GM12878 (cell line): Measurements from ENCODE around the gene NPAS3. TPM values are rescaled to one million over a fixed set of nuclear protein-coding genes. Genes with fewer than 3 reads are reported as not detected.

ENCODE experiments used
- ATAC-seq: fragments of 200-7000 bp; cut with Tn5 transposase; 3 replicates; pipeline ENCODE4 v1.9.1; 2020; ENCODE audit warnings: mild to moderate bottlenecking, moderate library complexity
- BruUV-seq: library from RNA; stranded (reverse); fragments of 400-500 nt; replicated peaks from 2 replicates; lab custom pipeline; 2021; lab: Mats Ljungman, UMichigan
- CTCF ChIA-PET: fragments of 300-600 bp; sonication (Branson Sonifier 250); formaldehyde crosslinking; extraction: SDS; loops from one replicate; lab custom pipeline; 2021; ENCODE audit warnings: inconsistent platforms; lab: Yijun Ruan, JAX
- POLR2A ChIA-PET: fragments of 350-600 bp; formaldehyde crosslinking; extraction: SDS; loops from one replicate; lab custom pipeline; 2021; ENCODE audit warnings: inconsistent platforms; lab: Charles Lee
- RAD21 ChIA-PET: fragments of 300-600 bp; sonication (Branson Sonifier 250); formaldehyde crosslinking; loops from one replicate; lab custom pipeline; 2023; ENCODE audit warnings: antibody characterized with exemption; ENCODE audit not compliant: unreplicated experiment; lab: Charles Lee
- SMC1A ChIA-PET: fragments of 300-600 bp; sonication (Branson Sonifier 250); formaldehyde crosslinking; loops from one replicate; lab custom pipeline; 2023; ENCODE audit not compliant: unreplicated experiment, uncharacterized antibody; lab: Charles Lee
- DNase-seq: peaks from one replicate; pipeline ENCODE4 v3.0.0-alpha.2; 2011; ENCODE audit warnings: low read depth, low spot score
- FAIRE-seq: peaks from 3 replicates; lab custom pipeline; 2011; peaks lifted over from hg19 to GRCh38; lab: Jason Lieb, UNC
- H2AFZ ChIP-seq: 2 replicates; pipeline ENCODE4 v1.6.0; 2011; ENCODE audit warnings: low read depth, low read length, control low read depth; ENCODE audit not compliant: control insufficient read depth
- H3K27ac ChIP-seq: 2 replicates; pipeline ENCODE4 v1.5.1; 2011; ENCODE audit warnings: control low read depth; ENCODE audit not compliant: control insufficient read depth, insufficient read depth
- H3K27me3 ChIP-seq, 2 experiments: replicated peaks in 1 of 2; 2 replicates each; pipeline versions ENCODE4 v1.6.0 to v1.6.1; 2011; ENCODE audit warnings: low read length in 1 of 2; ENCODE audit not compliant: control insufficient read depth in 2 of 2, insufficient read depth in 2 of 2
- H3K36me3 ChIP-seq, 2 experiments: 2 replicates each; pipeline ENCODE4 v1.5.1; 2011; ENCODE audit warnings: low read length in 1 of 2; ENCODE audit not compliant: control insufficient read depth in 2 of 2, insufficient read depth in 2 of 2
- H3K4me1 ChIP-seq: 2 replicates; pipeline ENCODE4 v1.6.1; 2011; ENCODE audit warnings: mild to moderate bottlenecking, low read length, moderate library complexity, mixed read lengths; ENCODE audit not compliant: control insufficient read depth, insufficient read depth
- H3K4me2 ChIP-seq: 2 replicates; pipeline ENCODE4 v1.6.0; 2011; ENCODE audit warnings: control low read depth; ENCODE audit not compliant: control insufficient read depth, insufficient read depth
- H3K4me3 ChIP-seq: fragments of 200-600 bp; sonication (generic); 2 replicates; pipeline ENCODE4 v1.5.1; 2016
- H3K79me2 ChIP-seq: 2 replicates; pipeline ENCODE4 v1.6.0; 2011; ENCODE audit warnings: low read length; ENCODE audit not compliant: control insufficient read depth, insufficient read depth
- H3K9ac ChIP-seq: 2 replicates; pipeline ENCODE4 v1.8.0; 2011; ENCODE audit warnings: low read length, control low read depth, mixed read lengths; ENCODE audit not compliant: control insufficient read depth, insufficient read depth
- H3K9me3 ChIP-seq: replicated peaks from 3 replicates; pipeline ENCODE4 v1.5.1; 2011; ENCODE audit warnings: mild to moderate bottlenecking, low read length; ENCODE audit not compliant: control insufficient read depth, insufficient read depth
- H4K20me1 ChIP-seq: 2 replicates; pipeline ENCODE4 v1.6.0; 2011; ENCODE audit not compliant: control insufficient read depth, insufficient read depth
- NR2C1 ChIP-seq: fragments of 450-650 bp; IDR thresholded peaks from 2 replicates; pipeline ENCODE4 v1.6.1; 2017; ENCODE audit warnings: antibody characterized with exemption, mild to moderate bottlenecking, moderate library complexity
- RCOR1 ChIP-seq: conservative IDR thresholded peaks from 2 replicates; pipeline ENCODE4 v1.6.1; 2012; ENCODE audit warnings: low read depth, low read length, improper control_type of control experiment
- STAT1 ChIP-seq: fragments of 450-650 bp; conservative IDR thresholded peaks from 2 replicates; pipeline ENCODE4 v1.6.1; 2014; ENCODE audit warnings: antibody characterized with exemption, mild to moderate bottlenecking
- ZNF384 ChIP-seq: IDR thresholded peaks from 2 replicates; pipeline ENCODE4 v1.6.1; 2012; ENCODE audit warnings: low read depth, mild to moderate bottlenecking, low read length, improper control_type of control experiment, borderline replicate concordance
- WGBS: methylation state at CpG from one replicate; pipeline ENCODE4 v1.1.6; 2016; ENCODE audit warnings: low lambda C conversion rate; ENCODE audit not compliant: insufficient replicate concordance, insufficient coverage; ENCODE audit errors: missing lambda C conversion rate; 5-methylcytosine and 5-hydroxymethylcytosine counted together
- in situ Hi-C: fragments of 300-500 bp; cut with MboI; formaldehyde crosslinking; loops from 9 replicates; pipeline ENCODE4 v1.14.3; 2018; ENCODE audit warnings: mixed read lengths
- intact Hi-C: fragments of 100-400 bp; cut with micrococcal nuclease; formaldehyde crosslinking; loops from one replicate; pipeline ENCODE4 v1.14.2; 2022; ENCODE audit not compliant: unreplicated experiment
- polyA plus RNA-seq, 11 experiments: library from polyadenylated mRNA; depleted of rRNA in 4 of 11; unstranded in 6 of 11; stranded (reverse) in 5 of 11; fragments of >200 nt; fragmentation: Nextera tagmentation in 4 of 11; fragmentation: Illumina TruSeq in 1 of 11; extraction: Ambion mirVana in 4 of 11; extraction: Trizol in 1 of 11; gene quantifications; 1 replicate in 1 of 11; 2 replicates in 10 of 11; pipeline versions ENCODE4 v1.2.1 to v1.2.3, GENCODE V29; 2011 to 2016; ENCODE audit warnings: inconsistent platforms in 2 of 11, missing spikeins in 2 of 11, low read depth in 1 of 11
- total RNA-seq, 4 experiments: library from RNA; depleted of rRNA in 3 of 4; stranded (reverse); fragments of >200 nt in 3 of 4; fragmentation: Illumina TruSeq in 1 of 4; extraction: Trizol in 1 of 4; gene quantifications; 2 replicates each; pipeline versions ENCODE4 v1.2.1 to v1.2.3, GENCODE V29; 2013 to 2021
- TF ChIP-seq, protein P1 (sequence below): fragments of 450-650 bp; IDR thresholded peaks from 2 replicates; pipeline ENCODE4 v1.6.1; 2017; ENCODE audit warnings: borderline replicate concordance
- TF ChIP-seq, protein P2 (sequence below): IDR thresholded peaks from 2 replicates; pipeline ENCODE4 v1.6.1; 2012; ENCODE audit warnings: low read depth, low read length, improper control_type of control experiment
- TF ChIP-seq, protein P3 (sequence below): fragments of 450-650 bp; IDR thresholded peaks from 2 replicates; pipeline ENCODE4 v1.6.1; 2018; ENCODE audit warnings: mild to moderate bottlenecking, low read depth, moderate library complexity; ENCODE audit not compliant: partially characterized antibody
- TF ChIP-seq, protein P4 (sequence below): IDR thresholded peaks from 2 replicates; pipeline ENCODE4 v1.6.1; 2012; ENCODE audit warnings: improper control_type of control experiment, low read depth, low read length; ENCODE audit not compliant: insufficient replicate concordance
- TF ChIP-seq, protein P5 (sequence below): IDR thresholded peaks from 2 replicates; pipeline ENCODE4 v1.6.1; 2012; ENCODE audit warnings: mild to moderate bottlenecking, low read depth, low read length

NPAS3 gene
- total and polyA plus RNA-seq, 10 of the 15 experiments (the other 5 are each of a cell fraction or from before 2014, with no cell fraction given): under 0.01 to 2.7 (median 0.03) TPM; not detected in 6

DNA sequence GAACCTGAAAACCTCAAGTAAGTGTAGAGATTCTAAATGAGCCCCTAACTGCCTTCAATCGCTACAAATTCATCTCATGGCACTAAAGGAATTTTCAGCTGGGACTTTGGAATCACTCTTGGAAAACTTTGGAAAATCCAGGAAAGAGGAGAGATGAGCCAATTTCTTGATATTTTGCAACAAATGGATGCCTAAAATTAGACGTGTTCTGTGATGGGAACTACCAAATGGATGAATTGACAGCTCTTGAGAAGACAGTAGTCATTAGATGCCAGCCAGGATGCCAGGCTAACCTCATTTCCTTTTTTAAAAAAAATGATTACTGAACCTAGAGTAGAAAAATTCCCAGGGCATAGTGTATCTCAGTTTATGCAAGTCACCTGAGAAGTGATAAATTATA lies 78.3 kb downstream of the NPAS3 start:
- ATAC-seq (no peak), DNase-seq (no peak), FAIRE-seq (no peak)
- in situ Hi-C loops: no loop called here
- H2AFZ ChIP-seq: no peak overlapping the region
- no peaks in the 10 kb centered on the region for H3K9me3 ChIP-seq
- H3K27ac ChIP-seq: no peak overlapping the region
- ChIA-PET CTCF (interaction anchor here (1.5 kb wide), 1 partner anchor 9 kb away, joined by 4 read pairs; no protein-coding TSS in a partner anchor), RAD21 (no interaction called here), POLR2A (no interaction called here), SMC1A (no interaction called here)
- H3K9ac ChIP-seq: no peak overlapping the region
- no peaks in the 10 kb centered on the region for H3K4me1 ChIP-seq
- BruUV-seq: no TSS peak
- 2% methylated on average over 2 of the region's 2 CpGs for WGBS
- H3K36me3 ChIP-seq: no peaks in the 10 kb centered on the region
- H3K4me3 ChIP-seq: no peak overlapping the region
- H3K27me3 ChIP-seq: peaks cover 0 to 3% of the 10 kb centered on the region in 2 experiments; a peak in 1 of 4 replicates
- H3K79me2 ChIP-seq: no peaks in the 10 kb centered on the region
- intact Hi-C loops: no loop called here
- no peaks in the 10 kb centered on the region for H4K20me1 ChIP-seq
- H3K4me2 ChIP-seq: no peak overlapping the region
- TF ChIP-seq, protein P1, sequence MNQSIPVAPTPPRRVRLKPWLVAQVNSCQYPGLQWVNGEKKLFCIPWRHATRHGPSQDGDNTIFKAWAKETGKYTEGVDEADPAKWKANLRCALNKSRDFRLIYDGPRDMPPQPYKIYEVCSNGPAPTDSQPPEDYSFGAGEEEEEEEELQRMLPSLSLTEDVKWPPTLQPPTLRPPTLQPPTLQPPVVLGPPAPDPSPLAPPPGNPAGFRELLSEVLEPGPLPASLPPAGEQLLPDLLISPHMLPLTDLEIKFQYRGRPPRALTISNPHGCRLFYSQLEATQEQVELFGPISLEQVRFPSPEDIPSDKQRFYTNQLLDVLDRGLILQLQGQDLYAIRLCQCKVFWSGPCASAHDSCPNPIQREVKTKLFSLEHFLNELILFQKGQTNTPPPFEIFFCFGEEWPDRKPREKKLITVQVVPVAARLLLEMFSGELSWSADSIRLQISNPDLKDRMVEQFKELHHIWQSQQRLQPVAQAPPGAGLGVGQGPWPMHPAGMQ: no peak
- TF ChIP-seq, protein P2, sequence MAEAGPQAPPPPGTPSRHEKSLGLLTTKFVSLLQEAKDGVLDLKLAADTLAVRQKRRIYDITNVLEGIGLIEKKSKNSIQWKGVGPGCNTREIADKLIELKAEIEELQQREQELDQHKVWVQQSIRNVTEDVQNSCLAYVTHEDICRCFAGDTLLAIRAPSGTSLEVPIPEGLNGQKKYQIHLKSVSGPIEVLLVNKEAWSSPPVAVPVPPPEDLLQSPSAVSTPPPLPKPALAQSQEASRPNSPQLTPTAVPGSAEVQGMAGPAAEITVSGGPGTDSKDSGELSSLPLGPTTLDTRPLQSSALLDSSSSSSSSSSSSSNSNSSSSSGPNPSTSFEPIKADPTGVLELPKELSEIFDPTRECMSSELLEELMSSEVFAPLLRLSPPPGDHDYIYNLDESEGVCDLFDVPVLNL: no peak
- TF ChIP-seq, protein P3, sequence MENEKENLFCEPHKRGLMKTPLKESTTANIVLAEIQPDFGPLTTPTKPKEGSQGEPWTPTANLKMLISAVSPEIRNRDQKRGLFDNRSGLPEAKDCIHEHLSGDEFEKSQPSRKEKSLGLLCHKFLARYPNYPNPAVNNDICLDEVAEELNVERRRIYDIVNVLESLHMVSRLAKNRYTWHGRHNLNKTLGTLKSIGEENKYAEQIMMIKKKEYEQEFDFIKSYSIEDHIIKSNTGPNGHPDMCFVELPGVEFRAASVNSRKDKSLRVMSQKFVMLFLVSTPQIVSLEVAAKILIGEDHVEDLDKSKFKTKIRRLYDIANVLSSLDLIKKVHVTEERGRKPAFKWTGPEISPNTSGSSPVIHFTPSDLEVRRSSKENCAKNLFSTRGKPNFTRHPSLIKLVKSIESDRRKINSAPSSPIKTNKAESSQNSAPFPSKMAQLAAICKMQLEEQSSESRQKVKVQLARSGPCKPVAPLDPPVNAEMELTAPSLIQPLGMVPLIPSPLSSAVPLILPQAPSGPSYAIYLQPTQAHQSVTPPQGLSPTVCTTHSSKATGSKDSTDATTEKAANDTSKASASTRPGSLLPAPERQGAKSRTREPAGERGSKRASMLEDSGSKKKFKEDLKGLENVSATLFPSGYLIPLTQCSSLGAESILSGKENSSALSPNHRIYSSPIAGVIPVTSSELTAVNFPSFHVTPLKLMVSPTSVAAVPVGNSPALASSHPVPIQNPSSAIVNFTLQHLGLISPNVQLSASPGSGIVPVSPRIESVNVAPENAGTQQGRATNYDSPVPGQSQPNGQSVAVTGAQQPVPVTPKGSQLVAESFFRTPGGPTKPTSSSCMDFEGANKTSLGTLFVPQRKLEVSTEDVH: no peak
- TF ChIP-seq ZNF384: no peak
- TF ChIP-seq RCOR1: no peak
- TF ChIP-seq, protein P4, sequence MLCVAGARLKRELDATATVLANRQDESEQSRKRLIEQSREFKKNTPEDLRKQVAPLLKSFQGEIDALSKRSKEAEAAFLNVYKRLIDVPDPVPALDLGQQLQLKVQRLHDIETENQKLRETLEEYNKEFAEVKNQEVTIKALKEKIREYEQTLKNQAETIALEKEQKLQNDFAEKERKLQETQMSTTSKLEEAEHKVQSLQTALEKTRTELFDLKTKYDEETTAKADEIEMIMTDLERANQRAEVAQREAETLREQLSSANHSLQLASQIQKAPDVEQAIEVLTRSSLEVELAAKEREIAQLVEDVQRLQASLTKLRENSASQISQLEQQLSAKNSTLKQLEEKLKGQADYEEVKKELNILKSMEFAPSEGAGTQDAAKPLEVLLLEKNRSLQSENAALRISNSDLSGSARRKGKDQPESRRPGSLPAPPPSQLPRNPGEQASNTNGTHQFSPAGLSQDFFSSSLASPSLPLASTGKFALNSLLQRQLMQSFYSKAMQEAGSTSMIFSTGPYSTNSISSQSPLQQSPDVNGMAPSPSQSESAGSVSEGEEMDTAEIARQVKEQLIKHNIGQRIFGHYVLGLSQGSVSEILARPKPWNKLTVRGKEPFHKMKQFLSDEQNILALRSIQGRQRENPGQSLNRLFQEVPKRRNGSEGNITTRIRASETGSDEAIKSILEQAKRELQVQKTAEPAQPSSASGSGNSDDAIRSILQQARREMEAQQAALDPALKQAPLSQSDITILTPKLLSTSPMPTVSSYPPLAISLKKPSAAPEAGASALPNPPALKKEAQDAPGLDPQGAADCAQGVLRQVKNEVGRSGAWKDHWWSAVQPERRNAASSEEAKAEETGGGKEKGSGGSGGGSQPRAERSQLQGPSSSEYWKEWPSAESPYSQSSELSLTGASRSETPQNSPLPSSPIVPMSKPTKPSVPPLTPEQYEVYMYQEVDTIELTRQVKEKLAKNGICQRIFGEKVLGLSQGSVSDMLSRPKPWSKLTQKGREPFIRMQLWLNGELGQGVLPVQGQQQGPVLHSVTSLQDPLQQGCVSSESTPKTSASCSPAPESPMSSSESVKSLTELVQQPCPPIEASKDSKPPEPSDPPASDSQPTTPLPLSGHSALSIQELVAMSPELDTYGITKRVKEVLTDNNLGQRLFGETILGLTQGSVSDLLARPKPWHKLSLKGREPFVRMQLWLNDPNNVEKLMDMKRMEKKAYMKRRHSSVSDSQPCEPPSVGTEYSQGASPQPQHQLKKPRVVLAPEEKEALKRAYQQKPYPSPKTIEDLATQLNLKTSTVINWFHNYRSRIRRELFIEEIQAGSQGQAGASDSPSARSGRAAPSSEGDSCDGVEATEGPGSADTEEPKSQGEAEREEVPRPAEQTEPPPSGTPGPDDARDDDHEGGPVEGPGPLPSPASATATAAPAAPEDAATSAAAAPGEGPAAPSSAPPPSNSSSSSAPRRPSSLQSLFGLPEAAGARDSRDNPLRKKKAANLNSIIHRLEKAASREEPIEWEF: no peak
- TF ChIP-seq NR2C1: no peak
- no peak for TF ChIP-seq STAT1
- TF ChIP-seq, protein P5, sequence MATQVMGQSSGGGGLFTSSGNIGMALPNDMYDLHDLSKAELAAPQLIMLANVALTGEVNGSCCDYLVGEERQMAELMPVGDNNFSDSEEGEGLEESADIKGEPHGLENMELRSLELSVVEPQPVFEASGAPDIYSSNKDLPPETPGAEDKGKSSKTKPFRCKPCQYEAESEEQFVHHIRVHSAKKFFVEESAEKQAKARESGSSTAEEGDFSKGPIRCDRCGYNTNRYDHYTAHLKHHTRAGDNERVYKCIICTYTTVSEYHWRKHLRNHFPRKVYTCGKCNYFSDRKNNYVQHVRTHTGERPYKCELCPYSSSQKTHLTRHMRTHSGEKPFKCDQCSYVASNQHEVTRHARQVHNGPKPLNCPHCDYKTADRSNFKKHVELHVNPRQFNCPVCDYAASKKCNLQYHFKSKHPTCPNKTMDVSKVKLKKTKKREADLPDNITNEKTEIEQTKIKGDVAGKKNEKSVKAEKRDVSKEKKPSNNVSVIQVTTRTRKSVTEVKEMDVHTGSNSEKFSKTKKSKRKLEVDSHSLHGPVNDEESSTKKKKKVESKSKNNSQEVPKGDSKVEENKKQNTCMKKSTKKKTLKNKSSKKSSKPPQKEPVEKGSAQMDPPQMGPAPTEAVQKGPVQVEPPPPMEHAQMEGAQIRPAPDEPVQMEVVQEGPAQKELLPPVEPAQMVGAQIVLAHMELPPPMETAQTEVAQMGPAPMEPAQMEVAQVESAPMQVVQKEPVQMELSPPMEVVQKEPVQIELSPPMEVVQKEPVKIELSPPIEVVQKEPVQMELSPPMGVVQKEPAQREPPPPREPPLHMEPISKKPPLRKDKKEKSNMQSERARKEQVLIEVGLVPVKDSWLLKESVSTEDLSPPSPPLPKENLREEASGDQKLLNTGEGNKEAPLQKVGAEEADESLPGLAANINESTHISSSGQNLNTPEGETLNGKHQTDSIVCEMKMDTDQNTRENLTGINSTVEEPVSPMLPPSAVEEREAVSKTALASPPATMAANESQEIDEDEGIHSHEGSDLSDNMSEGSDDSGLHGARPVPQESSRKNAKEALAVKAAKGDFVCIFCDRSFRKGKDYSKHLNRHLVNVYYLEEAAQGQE: no peak
